Measurements from ENCODE around the gene NACA2. TPM values are rescaled to one million over a fixed set of nuclear protein-coding genes. Genes with fewer than 3 reads are reported as not detected.
"Not testable (repeated sequence)": the region's sequence is repeated elsewhere in the genome, so short reads cannot be mapped to it uniquely, and the experiment has no call there.

NACA2 gene
- total and polyA plus RNA-seq, 11 donors: 0.11 TPM; not detected in 10

DNA sequence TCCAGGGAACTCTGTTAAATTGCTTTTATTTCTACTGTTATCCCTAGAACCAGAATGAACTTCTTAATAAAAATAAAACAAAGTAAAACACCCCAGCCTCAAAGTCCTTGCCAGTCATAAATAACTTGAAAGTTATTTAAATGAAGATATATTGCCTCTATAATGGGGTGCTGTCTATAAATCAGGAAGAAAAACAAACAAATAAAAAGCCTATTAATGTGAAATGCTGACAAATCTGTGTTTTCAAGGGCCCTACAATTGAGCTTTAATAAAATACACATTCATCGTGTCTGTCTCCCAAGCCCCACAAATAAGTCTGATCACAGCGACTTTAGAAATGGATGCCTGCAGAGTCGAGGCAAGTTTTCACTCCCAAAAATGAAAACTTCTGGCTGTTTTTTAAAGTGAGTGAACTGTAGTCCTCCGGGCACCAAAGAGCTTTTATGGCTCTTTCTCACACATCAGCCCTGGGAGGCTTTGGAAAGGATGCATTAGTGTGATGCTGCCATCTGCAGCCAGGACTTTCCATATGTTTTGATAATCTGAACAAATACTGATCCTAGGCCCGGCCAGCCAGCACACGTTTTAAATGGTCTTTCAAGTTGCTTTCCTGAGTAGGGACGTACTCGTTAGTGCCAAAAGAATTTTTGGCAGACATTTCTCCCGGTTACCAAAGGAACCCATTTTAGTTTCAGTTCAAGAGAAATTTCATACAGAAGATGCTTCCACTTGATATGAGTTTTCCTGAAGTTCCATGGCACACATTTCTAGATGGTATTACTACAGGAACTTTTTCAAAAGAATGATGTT, 16.3 kb downstream of the NACA2 start:
- Histone ChIP-seq H3K36me3 (no peaks in the 10 kb centered on the region), H3K4me1 (no peaks in the 10 kb centered on the region), H3K27me3 (peaks cover 0 to 23% (median 9%) of the 10 kb centered on the region in 9 donors), H3K4me3 (no peak overlapping the region), H3K27ac (no peak overlapping the region), H3K9me3 (peaks cover 0 to 16% (median 0%) of the 10 kb centered on the region in 12 donors)
- ATAC-seq (peak in 1 of 4 donors; percentile 42), DNase-seq (peak in 1 of 5 donors; percentile 10)
- TF ChIP-seq, protein P1, sequence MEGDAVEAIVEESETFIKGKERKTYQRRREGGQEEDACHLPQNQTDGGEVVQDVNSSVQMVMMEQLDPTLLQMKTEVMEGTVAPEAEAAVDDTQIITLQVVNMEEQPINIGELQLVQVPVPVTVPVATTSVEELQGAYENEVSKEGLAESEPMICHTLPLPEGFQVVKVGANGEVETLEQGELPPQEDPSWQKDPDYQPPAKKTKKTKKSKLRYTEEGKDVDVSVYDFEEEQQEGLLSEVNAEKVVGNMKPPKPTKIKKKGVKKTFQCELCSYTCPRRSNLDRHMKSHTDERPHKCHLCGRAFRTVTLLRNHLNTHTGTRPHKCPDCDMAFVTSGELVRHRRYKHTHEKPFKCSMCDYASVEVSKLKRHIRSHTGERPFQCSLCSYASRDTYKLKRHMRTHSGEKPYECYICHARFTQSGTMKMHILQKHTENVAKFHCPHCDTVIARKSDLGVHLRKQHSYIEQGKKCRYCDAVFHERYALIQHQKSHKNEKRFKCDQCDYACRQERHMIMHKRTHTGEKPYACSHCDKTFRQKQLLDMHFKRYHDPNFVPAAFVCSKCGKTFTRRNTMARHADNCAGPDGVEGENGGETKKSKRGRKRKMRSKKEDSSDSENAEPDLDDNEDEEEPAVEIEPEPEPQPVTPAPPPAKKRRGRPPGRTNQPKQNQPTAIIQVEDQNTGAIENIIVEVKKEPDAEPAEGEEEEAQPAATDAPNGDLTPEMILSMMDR (IDR thresholded peaks at IDR 0.05): peak in 3 of 12 donors; percentile 10 to 34 (median 29)
- no peak for TF ChIP-seq POLR2A (IDR thresholded peaks at IDR 0.05)
- intact Hi-C loops (cut with DNase I): no loop called here
- WGBS, 4 donors: 31 to 36% (median 34%) methylated on average over 9 of the region's 9 CpGs

DNA sequence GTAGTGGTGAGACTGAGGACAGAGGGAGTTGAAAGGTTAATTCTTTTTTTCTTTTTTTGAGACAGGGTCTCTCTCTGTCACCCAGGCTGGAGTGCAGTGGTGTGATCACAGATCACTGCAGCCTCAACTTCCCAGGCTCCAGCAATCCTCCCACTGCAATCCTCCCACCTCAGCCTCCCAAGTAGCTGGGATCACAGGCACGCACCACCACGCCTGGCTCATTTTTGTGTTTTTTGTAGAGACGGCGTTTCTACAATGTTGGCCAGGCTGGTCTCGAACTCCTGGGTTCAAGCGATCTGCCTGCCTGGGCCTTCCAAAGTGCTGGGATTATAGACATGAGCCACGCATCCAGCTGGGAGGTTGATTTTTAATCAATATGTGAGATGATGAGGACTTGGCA, 18.5 kb downstream of the NACA2 start:
- DNase-seq; ATAC-seq; H3K27ac ChIP-seq; H3K27me3 ChIP-seq; H3K4me3 ChIP-seq; H3K4me1 ChIP-seq; intact Hi-C loops (cut with DNase I); H3K36me3 ChIP-seq: not testable (repeated sequence)
- peaks cover 0 to 20% (median 0%) of the 10 kb centered on the region in 12 donors for H3K9me3 ChIP-seq
- WGBS, 4 donors: 95 to 97% (median 96%) methylated on average over 7 of the region's 7 CpGs

DNA sequence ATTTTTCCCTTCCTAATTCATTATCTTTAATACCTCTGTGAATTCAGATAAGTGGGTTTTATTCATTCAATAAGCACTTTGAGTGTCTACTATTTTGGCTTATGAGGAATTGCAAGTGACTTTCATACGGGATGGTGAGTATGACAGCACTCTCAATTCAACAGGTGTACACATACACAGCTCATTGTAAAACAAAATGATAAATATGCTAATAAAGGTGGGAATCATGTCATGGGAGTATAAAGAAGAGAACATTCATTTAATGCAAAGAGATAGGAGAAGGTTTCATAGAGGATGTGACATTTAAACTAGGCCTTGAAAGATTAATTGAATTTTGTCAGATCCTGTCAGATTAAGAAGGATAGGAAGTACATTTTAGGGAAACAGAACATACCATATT, 19.4 kb downstream of the NACA2 start:
- Histone ChIP-seq H3K9me3 (peaks cover 0 to 20% (median 0%) of the 10 kb centered on the region in 12 donors), H3K36me3 (no peaks in the 10 kb centered on the region), H3K27me3 (peaks cover 0 to 3% (median 0%) of the 10 kb centered on the region in 9 donors), H3K4me1 (no peaks in the 10 kb centered on the region), H3K4me3 (no peak overlapping the region), H3K27ac (no peak overlapping the region)
- TF ChIP-seq, protein P1 (IDR thresholded peaks at IDR 0.05): no peak
- TF ChIP-seq POLR2A (IDR thresholded peaks at IDR 0.05): no peak
- ATAC-seq: no peak
- intact Hi-C loops (cut with DNase I): no loop called here
- WGBS, 4 donors: 86 to 93% (median 90%) methylated on average over 1 of the region's 1 CpG
- no peak for DNase-seq

DNA sequence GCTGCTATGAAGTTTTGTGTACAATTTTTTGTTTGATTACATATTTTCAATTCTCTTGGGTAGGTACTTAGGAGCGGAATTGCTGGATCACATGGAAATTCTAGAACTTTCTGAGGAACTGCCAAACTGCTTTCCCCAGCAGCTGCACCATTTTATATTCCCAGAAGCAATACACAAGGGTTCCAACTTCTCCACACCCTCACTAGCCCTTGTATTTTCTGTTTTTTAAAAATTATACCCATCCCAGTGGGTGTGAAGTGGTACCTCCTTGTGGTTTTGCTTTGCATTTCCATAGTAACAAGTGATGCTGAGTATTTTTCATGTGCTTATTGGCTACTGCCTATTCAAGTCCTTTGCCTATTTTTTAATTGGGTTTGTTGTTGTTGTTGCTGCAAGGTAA, 20.9 kb downstream of the NACA2 start:
- 76 to 86% (median 84%) methylated on average over 1 of the region's 1 CpG for WGBS, 4 donors
- no peak overlapping the region for H3K27ac ChIP-seq
- no peak for TF ChIP-seq POLR2A (IDR thresholded peaks at IDR 0.05)
- TF ChIP-seq, protein P1 (IDR thresholded peaks at IDR 0.05): no peak

DNA sequence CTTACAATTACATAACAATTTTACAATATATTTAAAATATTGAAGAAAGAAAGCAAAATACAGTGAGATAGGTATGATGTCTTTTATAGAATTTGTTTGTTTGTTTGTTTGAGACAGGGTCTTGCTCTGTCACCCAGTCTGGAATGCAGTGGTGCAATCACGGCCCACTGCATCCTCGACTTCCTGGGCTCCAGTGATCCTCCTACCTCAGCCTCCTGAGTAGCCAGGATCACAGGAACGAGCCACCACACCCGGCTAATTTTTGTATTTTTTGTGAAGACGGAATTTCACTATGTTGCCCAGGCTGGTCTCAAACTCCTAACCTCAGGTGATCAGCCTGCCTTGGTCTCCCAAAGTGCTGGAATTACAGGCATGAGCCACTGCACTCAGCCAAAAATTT, 21.5 kb downstream of the NACA2 start:
- H3K4me1 ChIP-seq; H3K4me3 ChIP-seq; intact Hi-C loops (cut with DNase I); DNase-seq; H3K27ac ChIP-seq; H3K36me3 ChIP-seq; ATAC-seq; H3K27me3 ChIP-seq: not testable (repeated sequence)
- 79 to 91% (median 89%) methylated on average over 5 of the region's 5 CpGs for WGBS, 4 donors
- H3K9me3 ChIP-seq: peaks cover 0 to 20% (median 0%) of the 10 kb centered on the region in 12 donors

More for the DNA sequence above, 20.9 kb downstream of the NACA2 start:
- no peaks in the 10 kb centered on the region for H3K4me1 ChIP-seq
- DNase-seq (no peak), ATAC-seq (no peak)
- H3K4me3 ChIP-seq: no peak overlapping the region
- peaks cover 0 to 3% (median 0%) of the 10 kb centered on the region in 9 donors for H3K27me3 ChIP-seq
- H3K36me3 ChIP-seq: no peaks in the 10 kb centered on the region
- intact Hi-C loops (cut with DNase I): no loop called here
- H3K9me3 ChIP-seq: peaks cover 0 to 20% (median 0%) of the 10 kb centered on the region in 12 donors
